GM12878 (cell line): ENCODE results near the gene VTCN1.

ENCODE experiments used
- BACH1 ChIP-seq: fragments of 450-650 bp; IDR thresholded peaks from 2 replicates; pipeline ENCODE4 v1.6.1; 2017; ENCODE audit warnings: mild to moderate bottlenecking, borderline replicate concordance
- BRCA1 ChIP-seq: IDR thresholded peaks from 2 replicates; pipeline ENCODE4 v1.6.1; 2011; ENCODE audit warnings: low read depth, low read length, improper control_type of control experiment
- CHD1 ChIP-seq: IDR thresholded peaks from 2 replicates; pipeline ENCODE4 v1.6.1; 2012; ENCODE audit warnings: low read depth, low read length, improper control_type of control experiment
- CREB1 ChIP-seq: IDR thresholded peaks from 2 replicates; pipeline ENCODE4 v1.6.1; 2012; ENCODE audit warnings: low read depth, mild to moderate bottlenecking, inconsistent platforms
- EGR1 ChIP-seq, 2 experiments: IDR thresholded peaks; 1 replicate in 1 of 2; 2 replicates in 1 of 2; pipeline ENCODE4 v1.6.1; 2011 to 2012; ENCODE audit warnings: low read depth in 2 of 2, low read length in 2 of 2, borderline replicate concordance in 1 of 2, mild to moderate bottlenecking in 1 of 2, moderate library complexity in 1 of 2
- ESRRA ChIP-seq: IDR thresholded peaks from 2 replicates; pipeline ENCODE4 v1.6.1; 2012; ENCODE audit warnings: mild to moderate bottlenecking, low read length, improper control_type of control experiment
- JUND ChIP-seq: IDR thresholded peaks from 2 replicates; pipeline ENCODE4 v1.6.1; 2012; ENCODE audit warnings: low read depth, mild to moderate bottlenecking, low read length, improper control_type of control experiment, moderate library complexity
- MAX ChIP-seq: IDR thresholded peaks from 2 replicates; pipeline ENCODE4 v1.6.1; 2012; ENCODE audit warnings: low read depth, low read length, improper control_type of control experiment
- NFYA ChIP-seq: IDR thresholded peaks from 2 replicates; pipeline ENCODE4 v1.6.1; 2011; ENCODE audit warnings: low read depth, mild to moderate bottlenecking, low read length, improper control_type of control experiment, borderline replicate concordance
- NR2C1 ChIP-seq: fragments of 450-650 bp; IDR thresholded peaks from 2 replicates; pipeline ENCODE4 v1.6.1; 2017; ENCODE audit warnings: antibody characterized with exemption, mild to moderate bottlenecking, moderate library complexity
- NRF1 ChIP-seq: conservative IDR thresholded peaks from 2 replicates; pipeline ENCODE4 v1.6.1; 2011; ENCODE audit warnings: mild to moderate bottlenecking, low read depth, low read length, improper control_type of control experiment
- SMC3 ChIP-seq: IDR thresholded peaks from 2 replicates; pipeline ENCODE4 v1.6.1; 2011; ENCODE audit warnings: low read length, improper control_type of control experiment, borderline replicate concordance
- TF ChIP-seq, protein P1 (sequence below): IDR thresholded peaks from 2 replicates; pipeline ENCODE4 v1.6.1; 2012; ENCODE audit warnings: low read depth, low read length, improper control_type of control experiment

DNA sequence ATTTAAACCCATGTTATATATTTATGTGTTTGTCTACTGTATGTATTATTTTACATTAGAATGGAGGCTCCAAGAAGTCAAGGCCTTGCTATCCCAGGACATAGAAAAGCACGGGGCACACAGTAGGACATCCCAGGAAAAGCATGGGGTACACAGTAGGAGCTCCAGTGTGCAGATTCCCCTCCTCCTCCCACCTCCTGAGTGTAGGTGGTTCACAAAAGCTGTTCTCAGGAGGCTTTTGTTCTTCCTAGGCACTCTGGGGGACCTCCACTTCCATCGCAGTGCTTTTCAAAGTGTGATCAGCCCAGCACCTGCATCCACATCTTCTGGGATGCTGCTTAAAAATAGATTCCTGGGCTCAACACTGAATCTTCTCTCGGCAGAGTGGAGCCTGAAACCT is 30.8 kb upstream of the VTCN1 start:
- TF ChIP-seq BACH1 (no peak), NRF1 (no peak), MAX (no peak), CREB1 (no peak), NFYA (no peak), SMC3 (no peak), JUND (no peak), CHD1 (no peak), EGR1 (IDR thresholded peaks at IDR 0.05; ENCODE audit: borderline replicate concordance in 1 of 2, low read depth in 2 of 2, low read length in 2 of 2) (no peak), ESRRA (no peak), NR2C1 (no peak), BRCA1 (no peak)
- TF ChIP-seq, protein P1, sequence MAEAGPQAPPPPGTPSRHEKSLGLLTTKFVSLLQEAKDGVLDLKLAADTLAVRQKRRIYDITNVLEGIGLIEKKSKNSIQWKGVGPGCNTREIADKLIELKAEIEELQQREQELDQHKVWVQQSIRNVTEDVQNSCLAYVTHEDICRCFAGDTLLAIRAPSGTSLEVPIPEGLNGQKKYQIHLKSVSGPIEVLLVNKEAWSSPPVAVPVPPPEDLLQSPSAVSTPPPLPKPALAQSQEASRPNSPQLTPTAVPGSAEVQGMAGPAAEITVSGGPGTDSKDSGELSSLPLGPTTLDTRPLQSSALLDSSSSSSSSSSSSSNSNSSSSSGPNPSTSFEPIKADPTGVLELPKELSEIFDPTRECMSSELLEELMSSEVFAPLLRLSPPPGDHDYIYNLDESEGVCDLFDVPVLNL = no peak
